DOHH2 (cell line): ENCODE measurements around the gene CHMP4A.

Experiments used
- H3F3A ChIP-seq: fragments of 200-600 bp; sonication (generic), shearing (Covaris generic); 2 replicates; pipeline ENCODE4 v1.6.0; 2016; ENCODE audit warnings: antibody characterized with exemption, mild to moderate bottlenecking; ENCODE audit not compliant: control insufficient read depth, insufficient read depth
- H3K27ac ChIP-seq: fragments of 200-600 bp; sonication (generic); 2 replicates; pipeline ENCODE4 v1.5.1; 2014; ENCODE audit warnings: low read depth, mild to moderate bottlenecking, low read length, moderate library complexity
- H3K27me3 ChIP-seq: fragments of 200-600 bp; sonication (generic); 2 replicates; pipeline ENCODE4 v1.6.1; 2014; ENCODE audit warnings: mild to moderate bottlenecking, low read length, mixed read lengths; ENCODE audit not compliant: control insufficient read depth
- H3K36me3 ChIP-seq: fragments of 200-600 bp; sonication (generic); 2 replicates; pipeline ENCODE4 v1.6.1; 2014; ENCODE audit warnings: mild to moderate bottlenecking, low read length, moderate library complexity, mixed read lengths; ENCODE audit not compliant: control insufficient read depth
- H3K4me1 ChIP-seq: fragments of 200-600 bp; sonication (generic); 2 replicates; pipeline ENCODE4 v1.6.1; 2014; ENCODE audit warnings: mild to moderate bottlenecking, low read length, mixed read lengths; ENCODE audit not compliant: control insufficient read depth
- H3K4me2 ChIP-seq: fragments of 200-600 bp; sonication (generic); 2 replicates; pipeline ENCODE4 v1.6.0; 2014; ENCODE audit warnings: mild to moderate bottlenecking, low read length, moderate library complexity
- H3K4me3 ChIP-seq: fragments of 200-600 bp; sonication (generic); 2 replicates; pipeline ENCODE4 v1.5.1; 2014; ENCODE audit warnings: mild to moderate bottlenecking, low read length, mixed read lengths
- H3K79me2 ChIP-seq: fragments of 200-600 bp; sonication (generic); 2 replicates; pipeline ENCODE4 v1.6.1; 2014; ENCODE audit warnings: mild to moderate bottlenecking, low read length, mixed read lengths; ENCODE audit not compliant: control insufficient read depth
- H3K9me2 ChIP-seq: fragments of 200-600 bp; sonication (generic); replicated peaks from 2 replicates; pipeline ENCODE4 v1.6.1; 2014; ENCODE audit warnings: mild to moderate bottlenecking, low read length, mixed read lengths; ENCODE audit not compliant: control insufficient read depth
- H3K9me3 ChIP-seq: fragments of 200-600 bp; sonication (generic); 2 replicates; pipeline ENCODE4 v1.6.1; 2014; ENCODE audit warnings: antibody characterized with exemption, low read length, mixed read lengths; ENCODE audit not compliant: control insufficient read depth, insufficient read depth
- H4K20me1 ChIP-seq: fragments of 200-600 bp; sonication (generic); 2 replicates; pipeline ENCODE4 v1.6.0; 2014; ENCODE audit warnings: low read depth, mild to moderate bottlenecking, antibody characterized with exemption, low read length, moderate library complexity; ENCODE audit not compliant: control insufficient read depth, insufficient read depth
- CTCF ChIP-seq: fragments of 200-600 bp; sonication (generic); IDR thresholded peaks from one replicate; pipeline ENCODE4 v1.5.1; 2014; ENCODE audit warnings: antibody characterized with exemption, mild to moderate bottlenecking, low read depth, low read length; ENCODE audit not compliant: poor library complexity, severe bottlenecking
- EZH2phosphoT487 ChIP-seq: fragments of 200-600 bp; sonication (generic); IDR thresholded peaks from 2 replicates; pipeline ENCODE4 v1.6.1; 2017; ENCODE audit warnings: borderline replicate concordance, mild to moderate bottlenecking, antibody characterized with exemption, low read length, moderate library complexity, mixed read lengths

CHMP4A gene

GRCh38 chr14:24159777-24160498 lies 53.4 kb downstream of the CHMP4A start:
- TF ChIP-seq EZH2phosphoT487 (no peak), CTCF (no peak)
- H3K27me3 ChIP-seq = no peaks in the 10 kb centered on the region
- H3K4me1 ChIP-seq = peaks cover 17% of the 10 kb centered on the region
- H3K4me3 ChIP-seq = no peak overlapping the region
- no peaks in the 10 kb centered on the region for H3K9me3 ChIP-seq
- no peaks in the 10 kb centered on the region for H3K9me2 ChIP-seq
- H3K4me2 ChIP-seq = no peak overlapping the region
- peaks cover 61% of the 10 kb centered on the region for H3K36me3 ChIP-seq
- H3K79me2 ChIP-seq = peaks cover 7% of the 10 kb centered on the region
- no peaks in the 10 kb centered on the region for H4K20me1 ChIP-seq
- no peaks in the 10 kb centered on the region for H3F3A ChIP-seq
- no peak overlapping the region for H3K27ac ChIP-seq
